Stomach (tissue), 4 donors: Measurements from ENCODE around the gene MICAL3.

Source experiments
- CTCF ChIP-seq, 7 experiments: fragments of 450-650 bp in 4 of 7; fragments of 200-600 bp in 3 of 7; sonication (generic) in 3 of 7; IDR thresholded peaks; one replicate each; pipeline ENCODE4 v1.5.1; 2016 to 2019; ENCODE audit warnings: antibody characterized with exemption in 7 of 7, control low read depth in 2 of 7, mild to moderate bottlenecking in 1 of 7
- EP300 ChIP-seq: sonication (generic); formaldehyde crosslinking; IDR thresholded peaks from one replicate; pipeline ENCODE4 v1.6.1; 2017; ENCODE audit warnings: antibody characterized with exemption
- POLR2A ChIP-seq, 4 donors: fragments of 450-650 bp; IDR thresholded peaks; one replicate each; pipeline ENCODE4 v1.6.1; 2016; ENCODE audit warnings: antibody characterized with exemption in 4 of 4, control low read depth in 2 of 4, mild to moderate bottlenecking in 1 of 4, moderate library complexity in 1 of 4
- POLR2AphosphoS5 ChIP-seq, 3 donors: sonication (generic); formaldehyde crosslinking; IDR thresholded peaks; one replicate each; pipeline ENCODE4 v1.6.1; 2016; ENCODE audit warnings: antibody characterized with exemption in 3 of 3

- TF ChIP-seq CTCF (IDR thresholded peaks at IDR 0.05) (no peak), POLR2A (IDR thresholded peaks at IDR 0.05) (no peak), EP300 (no peak), POLR2AphosphoS5 (IDR thresholded peaks at IDR 0.05) (no peak)
These were observed 23.8 kb downstream of the MICAL3 start for GRCh38 chr22:18000441-18001039.
